ENCODE results near the gene CAPS. TPM values are rescaled to one million over a fixed set of nuclear protein-coding genes. Genes with fewer than 3 reads are reported as not detected.
A peak's percentile ranks its signal among the peaks of the same experiment; 100 is the strongest.

The CAPS gene
- total RNA-seq, 1 donor from 2014 or later, result 3.8 TPM

DNA sequence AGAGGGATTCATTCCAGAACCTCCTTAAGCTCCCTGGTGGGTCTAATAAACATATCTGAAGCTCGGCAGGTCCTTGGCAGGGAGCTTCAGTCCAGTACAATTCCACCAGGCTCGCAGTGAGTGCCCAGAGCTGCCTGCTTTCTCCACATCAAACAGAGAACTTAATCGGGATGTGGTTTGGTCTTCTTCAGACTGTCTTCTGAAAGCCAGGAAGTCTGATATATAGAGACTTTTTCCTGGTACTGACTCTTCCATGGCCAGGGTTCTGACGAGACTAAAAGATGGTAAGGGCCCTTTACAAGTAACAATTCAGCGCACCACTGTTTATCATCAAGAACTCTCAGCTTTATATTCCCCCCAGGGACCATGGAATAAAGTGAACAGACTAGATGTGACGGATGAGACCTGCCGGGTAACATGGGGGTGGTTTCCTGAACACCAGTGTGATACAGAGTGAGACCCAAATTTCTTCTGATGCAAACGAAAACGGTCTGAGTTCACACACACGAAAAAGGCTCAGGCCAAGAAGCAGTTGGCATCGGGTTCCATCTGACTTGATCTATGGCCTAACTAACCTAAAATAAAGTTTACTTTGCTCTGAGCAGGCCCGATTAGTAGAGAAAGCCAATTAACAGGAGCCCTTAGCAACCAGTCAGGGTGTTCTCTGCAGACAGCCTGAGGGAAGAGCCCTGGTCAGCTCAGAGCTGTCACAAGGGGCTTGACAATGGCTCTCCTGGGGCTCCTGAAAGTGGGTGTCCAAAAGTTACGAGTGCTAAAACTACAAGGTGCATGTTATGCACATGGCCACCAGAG lies 34.9 kb downstream of the CAPS start:
- intact Hi-C loops (cut with DNase I), result loop anchor here (5.0 kb wide), 1 partner anchor 42 kb away; no protein-coding TSS in a partner anchor
- ATAC-seq (no peak), DNase-seq (ENCODE audit: missing footprints) (no peak)

DNA sequence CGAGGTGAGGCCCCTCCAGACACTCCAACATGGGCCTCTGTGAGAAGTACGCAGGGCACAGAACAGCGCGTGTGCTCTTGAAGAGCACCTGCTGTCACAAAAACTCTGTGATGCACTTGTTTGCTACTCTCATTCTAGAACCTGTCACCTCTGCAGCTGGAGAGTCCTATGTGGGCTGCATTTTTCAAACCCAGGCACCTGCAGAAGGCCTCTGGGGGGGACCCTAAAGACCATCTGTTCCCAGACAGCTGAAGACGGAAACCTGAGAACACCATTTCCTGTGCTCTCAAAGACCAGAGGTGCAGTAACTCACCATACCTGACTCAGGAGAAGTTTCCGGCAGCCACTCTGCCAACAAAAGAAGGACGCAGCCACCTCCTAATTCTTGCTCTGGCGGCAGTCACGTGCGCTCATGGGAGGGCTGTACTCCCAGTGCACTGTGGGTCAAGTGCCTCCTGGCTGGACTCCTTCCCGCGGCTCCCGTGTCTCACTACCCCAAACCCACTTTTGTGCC lies 35.8 kb downstream of the CAPS start:
- intact Hi-C loops (cut with DNase I), result loop anchor here (5.0 to 10.0 kb wide), 2 partner anchors 43 to 125 kb away; no protein-coding TSS in a partner anchor
- DNase-seq (ENCODE audit: missing footprints) (no peak), ATAC-seq (peak; percentile 20)

DNA sequence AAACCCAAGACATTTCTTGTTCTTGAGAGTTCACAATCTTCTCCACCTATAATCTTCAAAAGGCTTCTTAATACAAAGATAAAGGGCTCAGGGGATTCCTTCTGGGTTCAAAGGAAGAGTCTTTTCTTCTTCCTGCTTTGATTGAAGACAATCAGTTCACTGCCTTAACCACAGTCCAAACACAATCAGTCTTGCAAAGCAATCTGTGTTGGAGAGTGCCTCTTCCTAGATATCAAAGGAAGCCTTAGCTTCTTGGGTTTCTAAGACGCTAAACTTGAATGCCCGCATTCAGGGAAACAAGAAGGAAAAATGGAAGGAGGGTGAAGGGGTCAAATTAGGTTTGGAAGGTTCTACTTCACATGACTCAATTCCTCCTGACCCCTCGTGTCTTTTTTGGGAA lies 36.7 kb downstream of the CAPS start:
- ATAC-seq, result no peak
- intact Hi-C loops (cut with DNase I), result loop anchor here (10.0 kb wide), 1 partner anchor 126 kb away; no protein-coding TSS in a partner anchor
- DNase-seq (ENCODE audit: missing footprints), result no peak

DNA sequence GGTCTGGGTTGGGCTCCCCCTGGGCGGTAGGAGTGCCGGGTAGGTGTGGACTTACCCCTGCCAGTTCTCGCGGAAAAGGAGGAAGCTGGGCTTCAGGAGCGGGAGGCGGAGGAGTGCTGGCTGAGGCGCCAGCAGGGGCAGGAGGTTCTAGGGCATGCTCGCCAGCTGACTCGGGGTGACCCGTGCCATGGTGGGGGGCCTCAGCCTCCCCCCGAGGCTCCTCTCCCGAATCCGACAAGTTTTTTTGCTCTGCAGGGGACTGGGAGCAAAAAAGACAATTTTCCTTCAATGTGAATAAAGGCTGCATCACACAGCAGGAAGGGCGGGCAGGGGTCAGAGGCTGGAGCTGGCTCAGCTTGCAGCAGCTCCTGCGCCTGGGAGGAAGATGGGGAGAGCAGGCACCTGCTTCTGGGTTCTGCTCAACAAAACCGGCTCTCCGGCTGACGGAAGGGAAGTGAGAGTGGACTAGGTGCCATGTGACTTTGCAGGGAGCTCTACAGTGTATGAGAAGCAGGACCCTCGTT lies 37.3 kb downstream of the CAPS start:
- intact Hi-C loops (cut with DNase I), result loop anchor here (10.0 kb wide), 1 partner anchor 127 kb away; no protein-coding TSS in a partner anchor
- DNase-seq (ENCODE audit: missing footprints) (no peak), ATAC-seq (no peak)

DNA sequence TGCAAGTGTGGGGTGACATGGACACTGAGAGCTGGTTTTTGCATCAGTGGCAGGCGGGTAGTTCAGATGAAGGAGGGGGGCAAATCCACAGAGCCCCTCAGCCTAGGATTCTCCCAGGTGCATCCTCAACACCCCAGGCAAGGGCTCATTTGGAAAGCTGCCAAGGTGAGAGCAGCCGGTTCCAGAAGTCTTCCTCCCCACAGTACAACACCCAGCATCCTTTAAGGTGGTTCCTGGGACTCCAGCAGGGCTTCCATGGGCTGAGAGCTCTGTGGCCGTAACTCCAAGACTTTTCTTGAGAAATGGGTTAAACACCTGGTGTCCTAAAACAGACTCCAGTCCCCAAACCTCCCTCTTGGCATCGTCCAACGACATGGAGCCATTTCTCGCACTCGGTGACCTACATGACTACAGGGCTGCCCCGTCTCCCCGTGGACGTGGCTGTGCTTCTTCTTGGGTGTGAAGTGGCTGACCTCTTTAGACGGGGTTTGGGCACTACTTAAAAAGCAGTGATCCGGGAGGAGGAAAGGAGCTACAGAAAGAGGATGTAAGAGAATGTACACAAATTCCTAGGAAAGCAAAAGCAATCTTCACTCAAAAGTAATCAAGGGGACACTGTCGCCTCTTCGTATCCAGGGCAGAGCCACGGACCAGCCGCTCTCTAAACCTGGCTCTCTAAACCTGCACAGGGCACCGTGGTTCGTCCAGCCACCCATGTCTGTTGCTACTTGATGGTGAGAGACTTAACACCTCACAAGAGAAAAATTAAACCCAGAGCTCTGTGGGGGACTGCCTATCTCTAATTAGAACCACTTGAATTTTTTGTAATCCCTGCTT lies 38.4 kb downstream of the CAPS start:
- intact Hi-C loops (cut with DNase I), result loop anchor here (10.0 kb wide), 1 partner anchor 128 kb away; no protein-coding TSS in a partner anchor
- ATAC-seq (no peak), DNase-seq (ENCODE audit: missing footprints) (no peak)

DNA sequence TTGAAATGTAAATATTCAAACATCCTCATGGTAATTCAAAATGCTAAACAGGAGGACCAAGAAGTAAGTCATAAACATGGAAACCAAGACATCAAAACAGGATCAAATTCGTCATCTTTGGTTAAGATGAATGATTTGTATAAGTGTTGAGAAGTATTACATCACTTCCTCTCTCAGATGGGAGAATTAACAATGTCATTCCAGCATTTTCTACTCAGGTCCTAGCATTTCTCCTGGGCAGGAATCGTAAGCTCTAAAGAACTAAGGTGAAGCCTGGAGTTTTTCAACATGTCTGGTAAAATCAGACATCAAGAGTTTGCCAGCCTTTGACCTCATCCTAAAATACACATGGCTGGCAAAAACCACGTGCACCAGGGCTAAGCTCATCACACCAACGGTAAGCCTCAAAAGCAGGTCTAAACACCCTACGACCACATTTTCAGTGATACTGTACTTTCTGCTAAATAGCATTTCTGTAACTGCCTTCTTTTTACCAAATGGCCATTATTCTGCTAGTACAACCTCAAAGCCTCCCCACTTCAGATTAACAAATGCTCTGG lies 39.1 kb downstream of the CAPS start:
- no peak for ATAC-seq
- intact Hi-C loops (cut with DNase I), result loop anchor here (10.0 kb wide), 1 partner anchor 128 kb away; no protein-coding TSS in a partner anchor

DNA sequence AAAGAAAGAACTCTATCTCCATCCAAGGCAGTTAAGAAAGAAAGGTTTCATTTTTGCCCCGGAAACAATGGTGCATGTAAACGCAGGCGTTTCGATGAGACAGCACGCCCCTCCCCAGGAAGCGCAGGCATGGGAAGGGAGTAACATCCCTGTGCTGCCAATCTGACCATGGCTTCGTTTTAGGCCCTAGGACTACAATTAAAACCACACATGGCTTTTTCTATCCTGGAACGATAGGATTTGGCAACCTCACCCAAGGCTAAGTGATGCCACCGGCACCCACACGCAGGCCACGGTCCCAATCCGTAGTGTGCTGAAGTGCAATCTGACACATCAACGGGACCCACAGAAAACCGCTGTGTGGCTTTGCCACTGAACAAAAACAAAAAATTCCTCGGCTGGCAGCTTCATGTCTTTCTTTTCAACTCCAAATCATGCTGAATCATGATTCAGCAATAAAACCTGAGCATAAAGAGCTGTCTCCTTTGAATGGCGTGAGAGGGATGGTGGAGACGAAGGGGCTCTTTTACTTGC lies 39.7 kb downstream of the CAPS start:
- ATAC-seq, result no peak
- intact Hi-C loops (cut with DNase I), result loop anchor here (10.0 kb wide), 1 partner anchor 129 kb away; no protein-coding TSS in a partner anchor
- DNase-seq (ENCODE audit: missing footprints), result no peak

More for the DNA sequence above, 39.1 kb downstream of the CAPS start:
- no peak for DNase-seq (ENCODE audit: missing footprints)

DNA sequence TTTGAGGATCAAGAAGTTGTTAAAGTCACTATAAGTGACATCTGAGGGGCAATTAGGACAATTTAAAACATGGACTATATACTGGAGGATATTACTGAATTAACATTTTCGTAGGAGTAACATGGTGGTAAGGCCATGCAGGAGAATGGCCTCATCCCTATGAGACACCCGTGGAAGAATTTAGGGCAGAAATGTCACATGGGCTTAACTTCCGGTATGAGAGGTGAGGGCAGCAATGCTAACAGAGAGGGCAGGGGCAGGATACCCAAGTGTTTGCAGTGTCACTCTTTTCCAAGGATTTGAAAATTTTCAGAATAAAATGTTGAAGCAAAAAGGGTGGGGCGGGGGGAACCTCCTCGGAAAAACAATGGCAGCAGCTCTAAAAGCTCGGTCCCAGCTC lies 40.2 kb downstream of the CAPS start:
- intact Hi-C loops (cut with DNase I), result loop anchor here (10.0 kb wide), 1 partner anchor 129 kb away; no protein-coding TSS in a partner anchor
- DNase-seq (ENCODE audit: missing footprints) (no peak), ATAC-seq (no peak)

DNA sequence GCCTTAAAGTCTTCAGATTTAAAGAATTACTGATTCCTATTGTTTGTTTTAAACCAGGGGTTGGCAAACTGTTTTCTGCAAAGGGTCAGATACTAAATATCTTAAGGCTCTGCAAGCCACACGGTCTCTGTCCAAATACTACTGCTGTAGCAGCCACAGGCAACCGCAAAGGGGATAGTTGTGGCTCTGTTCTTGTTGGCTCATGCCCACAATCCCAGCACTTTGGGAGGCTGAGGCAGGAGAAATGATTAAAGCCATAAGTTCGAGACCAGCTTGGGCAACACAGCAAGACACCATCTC lies 41.5 kb downstream of the CAPS start:
- DNase-seq (ENCODE audit: missing footprints), result no peak
- intact Hi-C loops (cut with DNase I), result loop anchor here (10.0 kb wide), 1 partner anchor 131 kb away; no protein-coding TSS in a partner anchor
- no peak for ATAC-seq

DNA sequence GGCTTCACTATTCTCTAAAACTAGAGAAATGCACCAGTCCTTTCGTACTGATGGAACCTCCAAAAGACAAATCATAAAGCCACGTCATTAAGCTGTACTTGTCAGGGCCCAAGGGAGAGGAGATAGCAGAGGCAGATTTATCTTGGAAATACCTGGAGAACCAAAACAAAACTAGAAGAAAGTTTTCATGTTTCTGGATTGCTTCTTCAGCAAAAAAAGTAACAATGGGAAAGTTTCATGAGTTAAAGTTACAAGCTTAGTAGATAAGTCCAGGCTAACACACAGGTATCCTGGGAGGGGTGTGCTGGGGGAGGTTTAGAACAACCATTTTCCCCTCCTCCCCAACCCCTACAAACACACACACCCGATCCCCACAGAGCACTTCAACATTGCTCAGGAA lies 42.3 kb downstream of the CAPS start:
- DNase-seq (ENCODE audit: missing footprints), result no peak
- ATAC-seq, result no peak
- intact Hi-C loops (cut with DNase I), result loop anchor here (10.0 kb wide), 1 partner anchor 132 kb away; no protein-coding TSS in a partner anchor

DNA sequence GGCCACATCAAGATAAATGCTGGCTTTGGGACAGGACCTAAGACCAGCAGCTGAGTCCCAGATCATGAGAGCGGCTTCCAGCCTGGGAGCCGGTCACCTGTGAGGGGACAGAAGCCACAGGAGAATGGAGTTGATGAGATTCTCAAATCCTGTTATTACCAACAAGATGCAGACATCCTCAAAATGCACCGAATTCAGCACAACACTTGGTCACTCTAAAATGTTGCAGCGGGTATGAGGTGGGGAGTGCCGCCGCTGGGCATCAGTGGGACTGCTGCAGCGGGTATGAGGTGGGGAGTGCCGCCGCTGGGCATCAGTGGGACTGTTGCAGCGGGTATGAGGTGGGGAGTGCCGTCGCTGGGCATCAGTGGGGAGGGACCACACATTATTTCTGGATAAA lies 42.7 kb downstream of the CAPS start:
- DNase-seq (ENCODE audit: missing footprints) (no peak), ATAC-seq (no peak)

DNA sequence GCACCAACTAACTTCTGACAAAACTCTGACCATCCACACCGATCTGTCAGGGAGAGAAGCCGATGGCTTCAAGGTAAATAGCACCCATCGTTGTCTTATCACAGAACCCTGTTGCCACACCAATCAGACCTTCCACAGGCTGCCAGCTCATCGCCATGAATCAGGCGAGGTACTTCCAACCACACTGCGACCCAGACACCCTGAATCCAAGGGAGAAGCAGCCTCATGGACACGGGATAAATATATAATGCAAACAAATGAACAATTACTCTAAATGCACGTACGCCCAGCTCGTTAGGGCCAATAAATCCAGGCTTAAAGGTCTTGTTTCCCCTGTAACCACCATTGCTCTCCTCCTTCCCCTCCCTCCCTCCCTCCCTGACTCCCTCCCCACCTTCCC lies 43.1 kb downstream of the CAPS start:
- no peak for DNase-seq (ENCODE audit: missing footprints)
- ATAC-seq, result no peak
- intact Hi-C loops (cut with DNase I), result loop anchor here (10.0 kb wide), 1 partner anchor 132 kb away; no protein-coding TSS in a partner anchor

More for the DNA sequence above, 42.7 kb downstream of the CAPS start:
- intact Hi-C loops (cut with DNase I), result loop anchor here (10.0 kb wide), 1 partner anchor 132 kb away; no protein-coding TSS in a partner anchor

DNA sequence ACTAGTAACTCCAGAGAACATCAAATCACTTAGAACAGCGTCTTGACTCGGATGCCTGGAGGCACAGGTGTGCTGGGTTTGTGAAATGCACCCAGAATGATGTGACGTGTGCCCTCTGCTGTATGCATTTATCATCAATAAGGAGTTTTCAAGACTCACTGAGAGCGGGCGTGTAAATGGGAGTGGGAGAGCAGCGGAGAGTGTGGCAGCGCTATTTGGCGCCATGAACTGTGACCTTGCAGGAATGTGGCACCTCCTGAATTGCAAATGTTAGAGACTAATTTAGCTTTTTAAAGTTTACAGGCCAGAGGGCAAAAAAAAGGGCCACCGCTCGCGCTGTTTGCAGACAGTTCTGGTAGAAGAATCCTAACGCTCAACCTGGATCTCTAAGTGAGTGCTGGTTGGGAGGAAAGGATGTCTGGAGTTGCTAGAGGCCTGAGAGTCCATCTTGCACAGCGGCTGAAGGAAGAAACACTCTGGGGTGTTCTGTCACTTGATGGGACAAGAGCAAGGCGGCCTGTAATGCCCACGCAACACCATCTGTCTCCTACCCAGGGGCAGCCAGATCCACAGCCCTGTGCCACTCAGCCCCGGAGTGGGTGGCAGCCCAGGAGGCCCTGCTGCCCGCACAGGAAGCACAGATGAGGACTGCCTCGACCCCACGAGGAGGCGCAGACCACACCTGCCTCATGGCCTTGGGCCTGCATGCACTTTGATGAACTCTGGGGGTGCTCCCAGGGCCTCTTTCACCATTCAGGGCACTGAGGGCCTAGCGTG lies 44.2 kb downstream of the CAPS start:
- intact Hi-C loops (cut with DNase I), result loop anchor here (10.0 kb wide), 1 partner anchor 133 kb away; no protein-coding TSS in a partner anchor
- DNase-seq (ENCODE audit: missing footprints), result no peak
- ATAC-seq, result no peak

DNA sequence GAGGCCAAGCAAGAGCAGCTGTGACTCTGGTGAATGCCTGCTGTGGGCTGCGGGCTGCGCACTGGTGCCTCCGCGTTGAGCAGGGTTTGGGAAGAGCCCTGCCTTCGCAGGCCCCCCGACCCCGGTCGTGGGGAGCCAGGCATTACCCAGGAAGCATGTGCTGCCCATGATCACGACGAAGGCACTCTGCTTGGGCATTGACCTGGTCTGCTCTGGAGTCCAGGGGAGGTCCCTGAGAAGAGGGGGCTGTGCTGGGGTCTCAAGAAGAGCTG lies 44.7 kb downstream of the CAPS start:
- DNase-seq (ENCODE audit: missing footprints), result no peak
- ATAC-seq, result no peak
- intact Hi-C loops (cut with DNase I), result loop anchor here (10.0 kb wide), 1 partner anchor 134 kb away; no protein-coding TSS in a partner anchor

DNA sequence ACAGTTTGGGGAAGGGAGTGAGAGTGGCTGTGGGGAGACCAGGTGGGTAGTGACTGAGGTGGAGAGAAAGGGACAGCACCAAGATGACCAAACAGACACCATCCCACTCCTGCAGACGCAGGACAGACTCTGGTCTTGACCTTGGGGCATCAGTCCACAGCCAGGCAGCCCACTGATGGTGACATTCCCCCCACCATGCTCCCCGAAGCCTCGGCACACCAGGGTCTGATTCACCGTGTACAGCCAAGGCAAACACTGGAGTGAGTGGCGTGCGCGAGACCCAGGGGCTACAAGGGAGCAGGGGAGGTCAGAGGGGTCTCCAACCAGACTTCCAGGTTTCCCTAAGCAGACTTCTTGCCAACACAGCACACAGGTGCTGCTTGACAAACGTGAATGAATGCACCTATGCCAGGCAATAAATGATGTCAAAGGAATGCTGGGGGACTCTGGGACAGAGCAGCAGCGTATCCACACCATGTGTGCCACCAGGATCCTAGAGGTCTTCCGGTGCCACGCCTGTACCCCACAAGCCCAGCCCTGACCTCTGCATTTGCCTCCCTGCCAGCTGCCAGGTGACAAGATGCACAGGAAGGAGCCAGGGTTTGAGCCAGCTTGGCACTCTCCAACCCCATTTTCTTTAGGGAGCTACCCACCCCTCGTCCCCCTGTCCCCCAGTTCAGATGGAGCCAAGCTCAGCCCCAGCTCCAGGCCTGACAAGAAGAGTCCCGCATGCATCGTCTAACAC lies 45.4 kb downstream of the CAPS start:
- DNase-seq (ENCODE audit: missing footprints), result no peak
- ATAC-seq, result no peak
- intact Hi-C loops (cut with DNase I), result loop anchor here (10.0 kb wide), 1 partner anchor 135 kb away; no protein-coding TSS in a partner anchor

DNA sequence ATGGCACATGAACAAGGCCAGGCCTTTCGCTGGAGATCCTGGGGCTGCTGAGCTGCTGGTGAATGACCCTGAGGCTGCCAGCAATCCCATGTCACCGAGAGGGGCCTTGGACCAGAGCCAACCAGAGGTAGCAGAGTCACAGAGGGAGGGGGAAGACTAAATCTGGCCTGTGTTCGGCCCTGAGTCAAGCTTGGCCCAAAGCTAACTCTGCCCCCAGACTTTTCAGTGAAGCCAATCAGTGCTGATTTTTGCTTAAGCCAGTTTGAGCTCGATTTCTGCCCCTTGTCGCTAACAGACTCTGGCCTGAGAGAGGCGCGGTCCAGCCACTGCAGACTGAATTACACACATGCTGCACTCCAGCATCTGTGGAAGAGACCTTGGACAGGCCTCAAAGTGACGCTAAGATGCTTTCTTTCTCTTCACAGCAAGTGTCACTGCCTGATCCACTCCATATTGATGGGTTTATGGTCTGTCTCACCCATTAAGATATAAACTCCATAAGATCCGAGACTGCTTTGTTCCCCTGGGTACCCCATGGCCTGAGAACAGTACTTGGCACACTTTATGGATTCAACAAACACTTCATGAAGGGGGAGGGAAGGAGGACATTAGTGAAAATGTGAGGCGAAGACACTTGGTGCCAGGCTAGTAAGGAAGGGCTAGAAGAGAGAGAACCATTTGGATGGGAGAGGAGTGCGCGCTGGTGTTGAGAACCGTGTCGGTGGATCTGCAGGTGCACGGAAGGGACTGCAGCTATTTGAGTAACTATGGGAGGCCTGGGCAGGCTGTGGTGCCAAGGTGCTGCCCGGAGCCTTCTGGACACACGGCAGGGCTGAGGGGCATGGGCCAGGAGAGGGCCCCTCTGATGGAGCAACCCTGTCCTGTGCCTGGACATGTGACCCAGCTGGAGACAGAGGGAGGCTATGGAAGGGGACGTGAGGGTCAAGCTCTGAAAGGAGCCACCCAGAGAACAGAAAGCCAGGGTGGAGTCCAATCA lies 46.2 kb downstream of the CAPS start:
- intact Hi-C loops (cut with DNase I), result no loop called here
- peak; percentile 24 for ATAC-seq
- no peak for DNase-seq (ENCODE audit: missing footprints)
